HG02623 (cell line): ENCODE data around the gene INTS11.

ENCODE experiments used
- ATAC-seq: cut with Tn5 transposase; IDR thresholded peaks from one replicate; pipeline ENCODE4 v1.9.1; 2021; ENCODE audit warnings: moderate library complexity; ENCODE audit not compliant: unreplicated experiment

INTS11 gene

GRCh38 chr1:1358433-1359271, 34.2 kb upstream of the INTS11 start, which contains the start of gene MXRA8:
Gene MXRA8 (minus strand): TSS chr1:1358555. CDS start chr1:1358504, 51 bp downstream.
- no peak for ATAC-seq

- no peak for ATAC-seq
These were observed 33.5 kb upstream of the INTS11 start for GRCh38 chr1:1357871-1358432.

- ATAC-seq, result no peak
These were observed 32.4 kb upstream of the INTS11 start for GRCh38 chr1:1356796-1357401.

- no peak for ATAC-seq
These were observed 31.8 kb upstream of the INTS11 start for GRCh38 chr1:1356166-1356795.

GRCh38 chr1:1355416-1355815, 31.0 kb upstream of the INTS11 start:
- no peak for ATAC-seq

- ATAC-seq, result no peak
These were observed 30.1 kb upstream of the INTS11 start for GRCh38 chr1:1354271-1355247.

GRCh38 chr1:1353389-1354151, 29.1 kb upstream of the INTS11 start:
- no peak for ATAC-seq

GRCh38 chr1:1352786-1353388, 28.4 kb upstream of the INTS11 start:
- ATAC-seq, result no peak

- no peak for ATAC-seq
These were observed 27.3 kb upstream of the INTS11 start for GRCh38 chr1:1351511-1352427.

- peak; percentile 63 for ATAC-seq
These were observed 25.0 kb upstream of the INTS11 start, which contains the start of gene DVL1 for GRCh38 chr1:1349256-1350012. Gene DVL1 (minus strand): TSS chr1:1349418. CDS start chr1:1349065, 353 bp downstream.

- ATAC-seq, result peak; percentile 34
These were observed 24.2 kb upstream of the INTS11 start for GRCh38 chr1:1348420-1349255.

- no peak for ATAC-seq
These were observed 23.4 kb upstream of the INTS11 start for GRCh38 chr1:1347663-1348419.

GRCh38 chr1:1347026-1347595, 22.7 kb upstream of the INTS11 start:
- no peak for ATAC-seq

- ATAC-seq, result no peak
These were observed 22.0 kb upstream of the INTS11 start for GRCh38 chr1:1346501-1346890.

- ATAC-seq, result no peak
These were observed 21.5 kb upstream of the INTS11 start for GRCh38 chr1:1345860-1346500.
